Measurements from ENCODE around the gene RAX.

GRCh38 chr18:59269563-59270119 lies 3.6 kb downstream of the RAX start:
- TF ChIP-seq, protein P1, sequence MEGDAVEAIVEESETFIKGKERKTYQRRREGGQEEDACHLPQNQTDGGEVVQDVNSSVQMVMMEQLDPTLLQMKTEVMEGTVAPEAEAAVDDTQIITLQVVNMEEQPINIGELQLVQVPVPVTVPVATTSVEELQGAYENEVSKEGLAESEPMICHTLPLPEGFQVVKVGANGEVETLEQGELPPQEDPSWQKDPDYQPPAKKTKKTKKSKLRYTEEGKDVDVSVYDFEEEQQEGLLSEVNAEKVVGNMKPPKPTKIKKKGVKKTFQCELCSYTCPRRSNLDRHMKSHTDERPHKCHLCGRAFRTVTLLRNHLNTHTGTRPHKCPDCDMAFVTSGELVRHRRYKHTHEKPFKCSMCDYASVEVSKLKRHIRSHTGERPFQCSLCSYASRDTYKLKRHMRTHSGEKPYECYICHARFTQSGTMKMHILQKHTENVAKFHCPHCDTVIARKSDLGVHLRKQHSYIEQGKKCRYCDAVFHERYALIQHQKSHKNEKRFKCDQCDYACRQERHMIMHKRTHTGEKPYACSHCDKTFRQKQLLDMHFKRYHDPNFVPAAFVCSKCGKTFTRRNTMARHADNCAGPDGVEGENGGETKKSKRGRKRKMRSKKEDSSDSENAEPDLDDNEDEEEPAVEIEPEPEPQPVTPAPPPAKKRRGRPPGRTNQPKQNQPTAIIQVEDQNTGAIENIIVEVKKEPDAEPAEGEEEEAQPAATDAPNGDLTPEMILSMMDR (conservative IDR thresholded peaks at IDR 0.05 in 1 of 2, IDR thresholded peaks at IDR 0.05 in 1 of 2; ENCODE audit: low read depth in 1 of 2, low read length in 2 of 2): no peak
- TF ChIP-seq EZH2 (IDR thresholded peaks at IDR 0.05; ENCODE audit: low read length, missing control alignments): peak; percentile 46

Data from fibroblast of lung (primary cell).